ENCODE results near the gene ZFP62. TPM values are rescaled to one million over a fixed set of nuclear protein-coding genes. Genes with fewer than 3 reads are reported as not detected.
A peak's percentile ranks its signal among the peaks of the same experiment; 100 is the strongest.

ZFP62 gene
- total RNA-seq, result 41.1 TPM
- 48.6 TPM for polyA plus RNA-seq
- long read RNA-seq, donor 1, partial matches to known transcripts, result 0 of 2 reads
- long read RNA-seq, donor 1, other reads (novel, unspliced or antisense), result 0 of 2 reads
- long read RNA-seq, donor 2, result 0 reads
- long read RNA-seq, donor 3, transcript ZFP62-201 (2 exons, 3,415 nt), result minor isoform, 6 of 22 reads
- long read RNA-seq, donor 3, transcript ZFP62-202 (2 exons, 749 nt), result major isoform, 12 of 22 reads
- long read RNA-seq, donor 3, partial matches to known transcripts, result 0 of 22 reads
- long read RNA-seq, donor 3, other reads (novel, unspliced or antisense), result 0 of 22 reads
- long read RNA-seq, donor 4, transcript ZFP62-202 (2 exons, 749 nt), result major isoform, 8 of 9 reads
- long read RNA-seq, donor 4, partial matches to known transcripts, result 0 of 9 reads
- long read RNA-seq, donor 4, other reads (novel, unspliced or antisense), result 0 of 9 reads
- long read RNA-seq, donor 5, transcript ZFP62-202 (2 exons, 749 nt), result major isoform, 11 of 16 reads
- long read RNA-seq, donor 5, partial matches to known transcripts, result 0 of 16 reads
- long read RNA-seq, donor 5, other reads (novel, unspliced or antisense), result 0 of 16 reads
- long read RNA-seq, donor 6, transcript ZFP62-202 (2 exons, 749 nt), result major isoform, 10 of 11 reads
- long read RNA-seq, donor 6, partial matches to known transcripts, result 0 of 11 reads
- long read RNA-seq, donor 6, other reads (novel, unspliced or antisense), result 0 of 11 reads
- long read RNA-seq, donor 7, transcript ZFP62-202 (2 exons, 749 nt), result major isoform, 5 of 7 reads
- long read RNA-seq, donor 7, partial matches to known transcripts, result 0 of 7 reads
- long read RNA-seq, donor 7, other reads (novel, unspliced or antisense), result 0 of 7 reads
- long read RNA-seq, donor 8, partial matches to known transcripts, result 0 of 1 reads
- long read RNA-seq, donor 8, other reads (novel, unspliced or antisense), result 0 of 1 reads
- long read RNA-seq, donor 9, partial matches to known transcripts, result 0 of 5 reads
- long read RNA-seq, donor 9, other reads (novel, unspliced or antisense), result 0 of 5 reads
- long read RNA-seq, donor 10, partial matches to known transcripts, result 0 of 5 reads
- long read RNA-seq, donor 10, other reads (novel, unspliced or antisense), result 0 of 5 reads

DNA sequence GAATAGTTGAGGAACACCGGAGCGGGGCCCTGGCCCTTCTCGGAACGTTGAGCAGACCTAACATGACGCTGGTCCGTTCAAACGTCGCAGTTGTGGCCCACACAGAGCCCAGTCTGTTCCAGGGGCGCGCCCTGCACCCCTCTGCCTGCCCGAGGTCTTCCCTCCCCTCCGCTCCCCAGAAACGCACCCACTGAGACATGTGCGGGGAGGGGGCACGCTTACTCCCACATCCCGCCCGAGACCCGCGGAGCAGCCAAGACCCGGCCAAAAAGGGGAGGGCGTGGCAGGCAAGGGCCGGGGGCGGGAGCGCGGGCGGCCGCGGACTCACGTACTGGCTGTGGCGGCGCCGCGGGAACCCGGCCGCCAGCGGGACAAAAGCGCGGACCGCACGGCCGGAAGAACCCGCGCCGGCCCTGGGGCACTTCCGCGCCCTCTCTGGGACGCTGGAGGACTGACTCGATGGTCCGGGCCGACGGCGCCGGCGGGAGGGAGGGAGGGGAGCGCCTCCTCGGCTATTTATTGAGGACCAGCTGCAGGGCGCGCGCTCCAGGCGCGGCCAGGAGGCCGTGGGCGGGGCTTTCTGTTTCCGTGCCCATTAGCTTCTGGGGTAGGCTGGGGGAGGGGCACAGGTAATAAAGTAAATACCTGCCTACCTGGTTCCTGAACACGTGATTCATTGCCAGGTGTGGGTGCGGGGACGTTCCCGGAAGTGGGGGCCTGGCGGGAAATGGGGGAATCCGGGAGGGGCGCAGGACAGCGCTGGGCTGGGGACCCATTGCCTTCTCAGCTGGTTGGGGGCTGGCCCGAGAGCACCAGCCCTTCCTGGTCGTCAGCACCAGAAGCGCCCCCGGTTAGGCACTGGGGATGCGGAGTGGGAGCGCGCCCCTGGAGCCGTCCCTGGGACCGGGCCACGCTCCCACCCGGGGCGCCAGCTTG lies at the start of gene ZFP62:
Gene ZFP62 (minus strand): TSS at position 390 of the 936 bp plus-strand sequence. CDS start 57 bp downstream, at position 333.
- peak; percentile 53 to 93 (median 76) for DNase-seq (ENCODE audit: low read depth in 6 of 9, low spot score in 9 of 9)
- Histone ChIP-seq H3K27ac (ENCODE audit: low read depth in 1 of 2, low read length in 1 of 2) (peak within 1 kb of the TSS; percentile 98 to 99), H3K36me3 (ENCODE audit: control insufficient read depth in 2 of 2, insufficient read depth in 2 of 2, low read length in 1 of 2) (peaks cover 6 to 8% of the 10 kb centered on the region in 2 donors), H3K9me3 (ENCODE audit: control insufficient read depth in 2 of 2, insufficient read depth in 1 of 2, low read length in 1 of 2) (no peaks in the 10 kb centered on the region), H3K4me3 (ENCODE audit: low read length in 2 of 2) (peak within 1 kb of the TSS; percentile 89 to 92), H3K27me3 (ENCODE audit: control insufficient read depth in 2 of 2, insufficient read depth in 1 of 2, low read length in 1 of 2) (no peaks in the 10 kb centered on the region), H3K4me1 (ENCODE audit: control insufficient read depth in 2 of 2, insufficient read depth in 2 of 2, low read length in 2 of 2) (peaks cover 0 to 5% of the 10 kb centered on the region in 2 donors)
- WGBS, result under 1% methylated on average over 84 of the region's 84 CpGs

DNA sequence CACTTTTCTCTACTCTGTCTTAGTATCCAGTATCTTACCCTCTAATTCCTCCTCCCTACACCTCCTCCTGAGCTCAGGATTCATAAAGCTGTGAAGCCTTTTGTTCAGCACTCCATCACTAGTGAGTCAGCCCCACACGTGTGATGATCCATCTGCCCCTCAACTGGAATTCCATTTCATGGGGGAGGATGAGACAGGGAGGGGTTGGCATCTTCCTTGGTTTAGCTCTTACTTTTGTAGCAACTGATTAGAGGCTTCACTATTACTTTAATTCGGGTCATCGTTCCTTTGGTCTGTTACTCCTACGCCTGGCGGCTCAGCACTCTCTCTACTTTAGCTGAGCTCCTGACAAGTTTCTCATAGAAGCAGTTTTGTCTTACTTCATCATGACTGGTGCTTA lies 49.7 kb upstream of the ZFP62 start:
- H3K36me3 ChIP-seq (ENCODE audit: control insufficient read depth in 2 of 2, insufficient read depth in 2 of 2, low read length in 1 of 2), result no peaks in the 10 kb centered on the region
- H3K4me3 ChIP-seq (ENCODE audit: low read length in 2 of 2), result no peak overlapping the region
- H3K9me3 ChIP-seq (ENCODE audit: control insufficient read depth in 2 of 2, insufficient read depth in 1 of 2, low read length in 1 of 2), result no peaks in the 10 kb centered on the region
- H3K27me3 ChIP-seq (ENCODE audit: control insufficient read depth in 2 of 2, insufficient read depth in 1 of 2, low read length in 1 of 2), result no peaks in the 10 kb centered on the region
- no peak for DNase-seq (ENCODE audit: low read depth in 6 of 9, low spot score in 9 of 9)
- no peak overlapping the region for H3K27ac ChIP-seq (ENCODE audit: low read depth in 1 of 2, low read length in 1 of 2)
- 97% methylated on average over 5 of the region's 5 CpGs for WGBS
- no peaks in the 10 kb centered on the region for H3K4me1 ChIP-seq (ENCODE audit: control insufficient read depth in 2 of 2, insufficient read depth in 2 of 2, low read length in 2 of 2)

DNA sequence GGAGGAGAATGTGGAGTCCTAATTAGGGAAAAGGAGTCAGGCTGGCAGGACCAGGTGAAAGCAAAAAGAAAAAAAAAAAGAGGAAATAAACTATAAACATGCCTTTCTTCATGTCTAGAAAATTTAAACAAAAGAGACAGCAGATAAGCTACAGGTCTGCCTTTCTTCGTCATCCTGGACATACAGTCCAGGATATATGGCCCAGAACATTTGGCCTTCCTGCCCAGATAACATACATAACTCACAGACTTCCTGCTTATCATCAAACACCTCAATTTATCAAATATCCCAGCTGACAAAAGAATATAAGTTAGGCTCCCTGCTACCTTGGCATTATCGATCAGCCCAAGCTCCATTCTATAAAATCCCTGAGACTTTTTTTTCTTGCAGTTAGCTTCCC lies 49.1 kb upstream of the ZFP62 start:
- H3K27me3 ChIP-seq (ENCODE audit: control insufficient read depth in 2 of 2, insufficient read depth in 1 of 2, low read length in 1 of 2), result no peaks in the 10 kb centered on the region
- no peak overlapping the region for H3K4me3 ChIP-seq (ENCODE audit: low read length in 2 of 2)
- WGBS, result 69% methylated on average over 2 of the region's 2 CpGs
- no peak overlapping the region for H3K27ac ChIP-seq (ENCODE audit: low read depth in 1 of 2, low read length in 1 of 2)
- no peaks in the 10 kb centered on the region for H3K4me1 ChIP-seq (ENCODE audit: control insufficient read depth in 2 of 2, insufficient read depth in 2 of 2, low read length in 2 of 2)
- DNase-seq (ENCODE audit: low read depth in 6 of 9, low spot score in 9 of 9), result no peak
- no peaks in the 10 kb centered on the region for H3K36me3 ChIP-seq (ENCODE audit: control insufficient read depth in 2 of 2, insufficient read depth in 2 of 2, low read length in 1 of 2)
- H3K9me3 ChIP-seq (ENCODE audit: control insufficient read depth in 2 of 2, insufficient read depth in 1 of 2, low read length in 1 of 2), result no peaks in the 10 kb centered on the region

DNA sequence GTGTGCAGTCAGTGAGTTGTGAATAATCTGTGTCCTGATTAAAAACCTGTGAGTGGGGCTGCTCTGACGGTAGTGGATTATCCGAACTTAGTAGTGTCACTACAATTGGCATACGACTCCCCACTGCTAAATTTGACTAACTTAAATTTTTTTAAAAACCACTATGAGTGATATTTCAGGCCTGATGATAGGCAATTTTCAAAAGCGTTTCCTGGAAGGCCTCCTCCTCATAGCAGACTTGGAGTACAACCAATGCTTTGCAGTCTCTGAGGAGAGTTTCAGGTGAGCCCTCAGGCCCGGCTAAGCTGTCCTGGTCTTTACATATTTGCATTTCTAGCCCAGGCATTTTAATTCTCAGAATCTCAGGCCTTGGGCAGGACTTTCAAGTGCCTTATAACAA lies 48.7 kb upstream of the ZFP62 start:
- no peaks in the 10 kb centered on the region for H3K36me3 ChIP-seq (ENCODE audit: control insufficient read depth in 2 of 2, insufficient read depth in 2 of 2, low read length in 1 of 2)
- no peak overlapping the region for H3K4me3 ChIP-seq (ENCODE audit: low read length in 2 of 2)
- no peaks in the 10 kb centered on the region for H3K4me1 ChIP-seq (ENCODE audit: control insufficient read depth in 2 of 2, insufficient read depth in 2 of 2, low read length in 2 of 2)
- H3K27ac ChIP-seq (ENCODE audit: low read depth in 1 of 2, low read length in 1 of 2), result no peak overlapping the region
- H3K27me3 ChIP-seq (ENCODE audit: control insufficient read depth in 2 of 2, insufficient read depth in 1 of 2, low read length in 1 of 2), result no peaks in the 10 kb centered on the region
- 82% methylated on average over 5 of the region's 5 CpGs for WGBS
- no peak for DNase-seq (ENCODE audit: low read depth in 6 of 9, low spot score in 9 of 9)
- H3K9me3 ChIP-seq (ENCODE audit: control insufficient read depth in 2 of 2, insufficient read depth in 1 of 2, low read length in 1 of 2), result no peaks in the 10 kb centered on the region

DNA sequence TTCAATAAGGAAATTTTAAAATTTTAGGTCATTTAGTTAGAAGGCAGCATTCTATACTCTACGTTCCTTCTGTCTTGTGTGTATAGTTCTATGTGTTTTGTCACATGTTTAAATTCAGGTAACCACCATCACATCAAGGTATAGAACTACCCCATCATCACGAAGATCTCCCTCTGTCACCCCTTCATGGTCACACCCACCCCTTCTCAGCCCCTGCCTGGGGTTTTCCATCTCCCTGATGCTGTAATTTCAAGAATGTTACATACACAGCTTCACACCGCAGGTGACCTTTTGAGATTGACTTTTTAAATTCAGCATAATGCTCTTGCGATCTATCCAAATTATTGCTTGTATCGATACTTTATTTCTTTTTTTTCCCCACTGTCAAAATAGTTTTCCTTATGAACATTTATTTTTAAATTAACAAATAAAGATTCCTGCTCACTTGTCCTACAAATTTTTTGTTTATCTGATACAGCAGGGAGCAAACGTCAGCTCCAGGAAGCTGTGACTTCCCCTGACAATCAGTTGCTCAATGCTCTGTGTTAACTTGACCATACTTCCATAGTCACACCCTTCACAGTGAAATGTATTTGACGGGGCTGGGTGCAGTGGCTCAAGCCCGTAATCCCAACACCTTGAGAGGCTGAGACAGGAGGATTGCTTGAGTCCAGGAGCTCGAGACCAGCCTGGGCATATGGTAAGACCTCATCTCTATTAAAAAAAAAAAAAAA lies 48.1 kb upstream of the ZFP62 start:
- H3K4me3 ChIP-seq (ENCODE audit: low read length in 2 of 2), result no peak overlapping the region
- WGBS, result 76% methylated on average over 9 of the region's 9 CpGs

DNA sequence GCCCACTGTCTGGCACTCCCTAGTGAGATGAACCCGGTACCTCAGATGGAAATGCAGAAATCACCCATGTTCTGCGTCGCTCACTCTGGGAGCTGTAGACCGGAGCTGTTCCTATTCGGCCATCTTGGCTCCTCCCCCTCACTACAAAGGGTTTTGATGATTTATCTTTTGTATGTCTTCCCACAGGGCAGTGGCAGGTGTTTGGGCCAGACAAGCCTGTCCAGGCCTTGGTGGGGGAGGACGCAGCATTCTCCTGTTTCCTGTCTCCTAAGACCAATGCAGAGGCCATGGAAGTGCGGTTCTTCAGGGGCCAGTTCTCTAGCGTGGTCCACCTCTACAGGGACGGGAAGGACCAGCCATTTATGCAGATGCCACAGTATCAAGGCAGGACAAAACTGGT lies 47.3 kb upstream of the ZFP62 start:
- 91% methylated on average over 9 of the region's 9 CpGs for WGBS
- no peak for DNase-seq (ENCODE audit: low read depth in 6 of 9, low spot score in 9 of 9)
- Histone ChIP-seq H3K4me1 (ENCODE audit: control insufficient read depth in 2 of 2, insufficient read depth in 2 of 2, low read length in 2 of 2) (no peaks in the 10 kb centered on the region), H3K9me3 (ENCODE audit: control insufficient read depth in 2 of 2, insufficient read depth in 1 of 2, low read length in 1 of 2) (no peaks in the 10 kb centered on the region), H3K27ac (ENCODE audit: low read depth in 1 of 2, low read length in 1 of 2) (no peak overlapping the region), H3K4me3 (ENCODE audit: low read length in 2 of 2) (no peak overlapping the region), H3K27me3 (ENCODE audit: control insufficient read depth in 2 of 2, insufficient read depth in 1 of 2, low read length in 1 of 2) (no peaks in the 10 kb centered on the region), H3K36me3 (ENCODE audit: control insufficient read depth in 2 of 2, insufficient read depth in 2 of 2, low read length in 1 of 2) (no peaks in the 10 kb centered on the region)

More for the DNA sequence above, 48.1 kb upstream of the ZFP62 start:
- no peaks in the 10 kb centered on the region for H3K9me3 ChIP-seq (ENCODE audit: control insufficient read depth in 2 of 2, insufficient read depth in 1 of 2, low read length in 1 of 2)
- H3K27ac ChIP-seq (ENCODE audit: low read depth in 1 of 2, low read length in 1 of 2), result no peak overlapping the region
- DNase-seq (ENCODE audit: low read depth in 6 of 9, low spot score in 9 of 9), result no peak
- H3K27me3 ChIP-seq (ENCODE audit: control insufficient read depth in 2 of 2, insufficient read depth in 1 of 2, low read length in 1 of 2), result no peaks in the 10 kb centered on the region
- H3K36me3 ChIP-seq (ENCODE audit: control insufficient read depth in 2 of 2, insufficient read depth in 2 of 2, low read length in 1 of 2), result no peaks in the 10 kb centered on the region
- H3K4me1 ChIP-seq (ENCODE audit: control insufficient read depth in 2 of 2, insufficient read depth in 2 of 2, low read length in 2 of 2), result no peaks in the 10 kb centered on the region

DNA sequence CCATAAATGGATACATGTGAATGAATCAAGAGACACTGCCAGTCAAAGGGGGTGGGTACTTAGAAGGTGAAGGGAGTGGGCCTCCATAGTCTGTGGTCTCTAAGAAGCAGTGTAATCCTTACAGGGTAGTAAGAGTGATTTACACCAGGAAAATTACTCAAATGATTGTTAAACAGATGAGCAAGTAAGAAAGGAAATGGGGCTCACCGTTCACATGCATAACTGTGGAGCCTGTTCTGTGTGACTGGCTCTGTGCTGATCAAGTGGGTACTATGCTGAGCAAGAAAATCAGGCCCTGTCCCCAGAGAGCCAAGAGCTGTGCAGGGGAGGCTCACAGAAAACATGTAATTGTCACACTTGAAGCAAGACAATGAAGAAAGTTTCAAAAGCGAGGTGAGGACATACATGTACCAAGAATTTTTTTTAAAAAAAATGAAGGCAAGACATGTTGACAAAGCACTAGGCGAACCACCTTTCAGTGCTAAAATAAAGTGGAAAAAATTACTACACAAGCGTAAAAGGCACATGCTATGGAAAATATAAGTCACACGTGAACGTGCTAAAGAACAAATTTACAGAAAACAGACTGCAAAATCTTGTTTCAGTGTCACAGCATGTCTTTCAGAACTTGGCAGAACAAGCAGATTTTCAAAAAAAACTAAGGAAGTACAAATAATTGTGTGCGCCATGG lies 40.4 kb upstream of the ZFP62 start:
- no peaks in the 10 kb centered on the region for H3K27me3 ChIP-seq (ENCODE audit: control insufficient read depth in 2 of 2, insufficient read depth in 1 of 2, low read length in 1 of 2)
- H3K4me1 ChIP-seq (ENCODE audit: control insufficient read depth in 2 of 2, insufficient read depth in 2 of 2, low read length in 2 of 2), result no peaks in the 10 kb centered on the region
- H3K9me3 ChIP-seq (ENCODE audit: control insufficient read depth in 2 of 2, insufficient read depth in 1 of 2, low read length in 1 of 2), result no peaks in the 10 kb centered on the region
- 87% methylated on average over 7 of the region's 7 CpGs for WGBS
- H3K36me3 ChIP-seq (ENCODE audit: control insufficient read depth in 2 of 2, insufficient read depth in 2 of 2, low read length in 1 of 2), result no peaks in the 10 kb centered on the region
- no peak for DNase-seq (ENCODE audit: low read depth in 6 of 9, low spot score in 9 of 9)
- no peak overlapping the region for H3K4me3 ChIP-seq (ENCODE audit: low read length in 2 of 2)
- H3K27ac ChIP-seq (ENCODE audit: low read depth in 1 of 2, low read length in 1 of 2), result no peak overlapping the region

Measured in thymus (tissue), 14 donors.